ENCODE data around the gene RASSF5. TPM values are rescaled to one million over a fixed set of nuclear protein-coding genes. Genes with fewer than 3 reads are reported as not detected.
"Not testable (repeated sequence)": the region's sequence is repeated elsewhere in the genome, so short reads cannot be mapped to it uniquely, and the experiment has no call there.

The RASSF5 gene
- total RNA-seq, 1 donor from 2014 or later, result 9.3 TPM

GRCh38 chr1:206586501-206587445 lies 79.4 kb downstream of the RASSF5 start:
- peak; percentile 9 for DNase-seq

- DNase-seq, result no peak
These were observed 80.6 kb downstream of the RASSF5 start for GRCh38 chr1:206587904-206588303.

DNA sequence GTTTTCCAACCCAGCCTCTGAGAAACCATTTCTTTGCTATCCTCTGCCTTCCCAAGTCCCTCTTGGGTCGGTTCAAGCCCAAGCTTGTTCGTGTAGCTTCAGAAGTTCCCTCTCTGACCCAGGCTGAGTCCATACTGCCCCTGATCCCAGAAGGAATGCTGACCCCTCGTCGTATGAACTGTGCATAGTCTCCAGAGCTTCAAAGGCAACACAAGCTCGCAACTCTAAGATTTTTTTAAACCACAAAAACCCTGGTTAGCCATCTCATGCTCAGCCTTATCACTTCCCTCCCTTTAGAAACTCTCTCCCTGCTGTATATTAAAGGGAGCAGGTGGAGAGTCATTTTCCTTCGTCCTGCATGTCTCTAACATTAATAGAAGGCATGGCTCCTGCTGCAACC lies 81.2 kb downstream of the RASSF5 start:
- DNase-seq, result no peak

DNA sequence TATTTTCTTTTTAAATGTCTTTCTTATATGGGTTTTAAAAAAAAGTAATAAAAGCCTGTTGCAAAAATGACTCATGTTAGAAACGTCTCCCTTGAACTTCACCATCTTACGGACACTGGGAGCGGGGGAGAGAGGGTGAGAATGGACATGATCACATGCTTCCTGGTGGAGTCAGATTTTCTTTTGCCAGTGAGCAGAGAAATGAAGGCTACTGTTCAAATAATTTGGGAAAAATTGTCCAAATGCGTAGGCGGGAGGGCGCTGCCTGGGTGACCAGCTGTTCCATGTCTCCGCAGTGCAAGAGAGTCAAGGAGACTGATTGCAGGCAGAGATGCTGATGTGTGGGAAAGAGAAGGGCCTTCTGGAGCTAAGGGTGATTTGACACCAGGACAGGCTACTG lies 81.9 kb downstream of the RASSF5 start:
- no peak for DNase-seq

- no peak for DNase-seq
These were observed 82.9 kb downstream of the RASSF5 start for GRCh38 chr1:206590025-206590758.

- no peak for DNase-seq
These were observed 83.9 kb downstream of the RASSF5 start for GRCh38 chr1:206591226-206591625.

DNA sequence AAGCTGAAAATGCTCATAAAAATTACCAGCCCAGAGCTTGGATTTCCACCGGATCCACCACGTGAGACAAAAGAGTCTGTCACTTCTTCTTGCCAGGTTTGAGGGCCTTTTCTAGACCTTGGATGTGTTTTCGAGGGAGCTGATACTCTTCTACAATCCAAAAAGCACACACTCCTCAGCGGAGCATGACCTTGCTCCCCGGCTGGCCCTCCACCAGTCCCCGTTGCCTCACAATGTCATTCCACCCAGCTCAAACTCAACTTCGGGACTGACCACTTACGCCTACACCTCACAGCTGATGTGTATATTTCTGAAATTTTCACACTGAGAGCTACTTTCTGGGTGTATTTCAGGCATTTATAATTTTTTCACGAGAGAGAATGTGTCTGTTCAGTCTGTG lies 84.4 kb downstream of the RASSF5 start:
- no peak for DNase-seq

GRCh38 chr1:206593351-206593925 lies 86.1 kb downstream of the RASSF5 start:
- DNase-seq, result no peak

DNA sequence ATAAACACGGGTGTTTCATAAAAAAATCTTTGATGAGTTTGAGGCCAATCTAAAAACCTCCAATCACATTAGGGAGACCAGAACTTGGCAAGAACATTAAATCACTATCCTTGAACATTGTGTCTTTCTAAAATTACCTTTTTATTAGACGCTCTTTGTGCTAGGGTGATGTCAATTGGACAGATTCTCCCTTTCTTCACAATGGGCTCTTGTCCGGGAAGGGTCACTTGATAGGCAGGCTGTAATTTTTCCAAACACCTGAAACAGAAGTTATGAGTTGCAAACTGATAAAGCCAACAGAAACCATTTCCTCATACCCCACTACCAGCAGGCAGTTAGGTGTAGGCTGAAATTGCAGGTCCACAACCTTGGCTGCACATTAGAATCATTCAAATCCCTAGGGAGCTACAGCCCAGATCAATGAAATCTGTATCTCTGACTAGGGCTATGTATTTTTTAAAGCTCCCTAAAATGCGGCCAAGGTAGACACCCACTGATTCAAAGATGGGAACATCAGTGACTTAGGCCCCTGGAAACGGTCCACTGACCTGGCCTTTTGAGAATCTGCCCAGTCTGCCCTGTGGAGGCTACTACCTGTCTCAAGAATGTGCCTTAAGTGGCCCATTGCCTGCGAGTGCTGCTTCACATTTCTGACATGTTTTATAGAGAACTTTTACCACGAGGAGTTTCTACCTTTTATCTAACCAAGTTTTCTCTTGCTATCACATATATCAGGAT lies 88.4 kb downstream of the RASSF5 start:
- DNase-seq, result no peak

DNA sequence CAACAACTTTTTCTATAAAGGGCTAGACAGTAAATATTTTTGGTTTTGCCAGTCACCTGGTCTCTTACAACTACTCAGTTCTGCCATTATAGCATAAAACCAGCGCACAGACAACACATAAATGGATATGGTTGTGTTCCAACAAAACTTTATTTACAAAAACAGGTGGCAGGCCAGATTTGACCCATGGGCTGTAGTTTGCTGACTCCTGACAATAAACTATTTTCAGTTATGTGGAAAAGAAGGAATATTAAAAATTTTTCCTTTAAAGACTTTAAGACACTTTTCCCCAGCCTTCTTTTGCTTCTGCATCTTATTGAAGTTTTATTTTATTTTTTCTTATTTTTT lies 89.0 kb downstream of the RASSF5 start:
- DNase-seq, result no peak

DNA sequence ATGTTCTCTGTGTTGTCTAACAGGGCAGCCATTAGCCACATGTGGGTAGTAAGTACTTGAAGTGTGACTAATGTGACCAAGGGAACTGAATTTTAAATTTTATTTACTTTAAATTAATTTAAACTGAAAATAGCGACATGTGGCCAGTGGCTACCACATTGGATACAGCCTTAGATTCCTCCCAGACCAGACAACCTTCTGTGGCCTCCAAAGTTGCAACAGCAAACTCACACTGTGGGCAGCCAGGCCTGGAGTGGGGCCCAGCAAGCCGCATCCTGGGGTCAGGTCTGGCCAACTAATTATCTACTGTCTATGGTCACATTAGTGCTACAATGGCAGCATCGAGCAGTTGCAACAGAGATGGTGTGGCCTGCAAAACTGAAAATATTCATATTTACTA lies 93.2 kb downstream of the RASSF5 start:
- no peak for DNase-seq

GRCh38 chr1:206604861-206605260 lies 97.5 kb downstream of the RASSF5 start:
- DNase-seq, result no peak

GRCh38 chr1:206606867-206607266 lies 99.5 kb downstream of the RASSF5 start:
- no peak for DNase-seq

DNA sequence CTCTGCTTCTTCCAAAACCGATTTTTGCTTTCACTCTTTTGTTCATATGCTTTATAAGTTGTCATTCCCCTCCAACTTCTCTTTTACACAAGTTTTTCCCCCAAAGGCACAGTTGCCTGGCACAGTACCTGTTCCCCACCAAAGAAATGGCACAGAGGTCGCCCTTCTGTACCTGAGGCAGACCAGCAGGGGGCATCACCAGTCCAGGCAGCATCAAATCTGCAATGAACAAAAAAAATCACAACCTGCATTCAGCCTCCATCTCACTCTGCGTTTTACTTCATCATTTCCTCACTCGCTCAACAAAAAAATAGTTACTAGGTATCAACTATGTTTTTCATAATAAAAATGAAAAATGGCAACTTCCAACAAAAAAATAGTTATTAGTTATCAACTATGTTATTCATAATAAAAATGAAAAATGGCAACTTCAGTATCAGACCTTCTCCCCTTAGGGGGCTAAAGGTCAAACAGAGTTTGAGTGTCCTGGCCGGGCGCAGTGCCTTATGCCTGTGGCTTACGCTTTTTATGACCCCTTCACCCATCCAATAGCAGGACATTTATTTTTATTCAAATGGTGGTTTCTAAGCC lies 100.9 kb downstream of the RASSF5 start:
- no peak for DNase-seq

DNA sequence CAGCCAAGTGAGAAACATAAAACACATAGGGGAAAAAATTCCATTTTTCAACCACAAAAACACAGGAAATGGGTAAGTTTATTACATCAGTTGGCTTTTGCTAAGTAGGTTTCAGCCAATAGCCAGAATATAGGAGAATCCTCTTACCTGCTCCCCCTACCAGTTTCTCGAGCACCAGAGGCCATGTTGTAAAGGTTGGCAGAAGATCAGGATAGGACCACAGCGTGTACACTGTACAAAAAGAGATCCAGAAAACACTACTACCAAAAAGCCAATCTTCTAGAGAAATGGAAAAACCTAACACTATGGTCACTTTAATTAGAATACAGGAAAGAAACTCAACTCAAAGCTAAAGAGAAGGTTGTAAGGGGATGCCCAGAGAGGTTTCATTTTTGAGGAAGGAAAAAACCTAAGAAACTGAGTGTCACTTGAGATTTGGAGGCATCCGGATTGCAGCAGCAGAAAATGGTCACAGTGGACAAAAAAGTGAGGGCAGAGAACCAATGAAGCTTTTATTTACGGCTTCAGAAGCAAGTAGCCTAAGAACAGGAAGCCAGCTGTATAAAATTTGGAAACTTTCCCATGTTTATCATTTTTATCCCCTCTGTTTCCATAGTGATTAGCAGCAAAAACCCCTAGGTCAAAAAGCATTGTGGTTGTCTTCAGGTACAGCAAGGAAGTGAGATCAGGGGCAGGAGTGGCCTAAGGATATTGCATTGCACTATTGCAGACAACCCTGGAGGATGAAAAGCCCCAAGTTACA lies 102.1 kb downstream of the RASSF5 start:
- no peak for DNase-seq

- DNase-seq, result peak; percentile 92
These were observed 105.0 kb downstream of the RASSF5 start, which contains the start of gene EIF2D for GRCh38 chr1:206612129-206612876. TSS of gene EIF2D (minus strand) at chr1:206612465. CDS start at chr1:206612342, 123 bp downstream.

DNA sequence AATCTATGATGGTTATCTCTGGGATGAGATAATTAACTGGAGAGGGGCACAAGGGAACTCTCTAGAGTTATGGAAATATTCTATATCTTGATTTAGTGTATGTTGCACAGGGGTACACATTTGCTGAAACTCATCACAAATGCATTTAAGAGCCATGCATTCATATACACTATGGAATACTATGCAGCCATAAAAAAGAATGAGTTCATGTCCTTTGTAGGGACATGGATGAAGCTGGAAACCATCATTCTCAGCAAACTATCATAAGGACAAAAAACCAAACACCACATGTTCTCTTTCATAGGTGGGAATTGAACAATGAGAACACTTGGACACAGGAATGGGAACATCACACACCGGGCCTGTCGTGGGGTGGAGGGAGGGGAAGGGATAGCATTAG lies 119.1 kb downstream of the RASSF5 start:
- DNase-seq, result not testable (repeated sequence)

GRCh38 chr1:206628916-206629315 lies 121.6 kb downstream of the RASSF5 start:
- no peak for DNase-seq

DNA sequence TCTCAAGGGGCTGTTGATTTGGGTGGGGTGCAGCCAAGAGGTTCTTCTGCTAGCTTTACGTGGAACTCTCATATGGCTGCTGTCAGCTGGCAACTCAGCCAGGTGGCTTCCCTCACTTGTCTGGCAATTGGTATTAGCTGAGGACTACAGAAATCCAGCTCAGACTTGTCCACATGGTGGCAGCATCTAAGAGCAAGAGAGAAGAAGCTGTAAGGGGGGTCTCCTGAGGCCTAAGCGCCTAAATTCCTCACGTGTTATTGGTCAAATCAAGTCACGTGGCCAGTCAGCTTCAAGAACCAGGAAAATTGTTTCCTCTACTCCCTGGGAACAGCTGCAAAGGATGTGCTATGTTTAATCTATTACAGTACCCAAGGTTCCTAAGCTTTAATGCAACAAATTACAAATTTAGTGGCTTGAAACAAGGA lies 123.8 kb downstream of the RASSF5 start:
- DNase-seq, result peak; percentile 79

DNA sequence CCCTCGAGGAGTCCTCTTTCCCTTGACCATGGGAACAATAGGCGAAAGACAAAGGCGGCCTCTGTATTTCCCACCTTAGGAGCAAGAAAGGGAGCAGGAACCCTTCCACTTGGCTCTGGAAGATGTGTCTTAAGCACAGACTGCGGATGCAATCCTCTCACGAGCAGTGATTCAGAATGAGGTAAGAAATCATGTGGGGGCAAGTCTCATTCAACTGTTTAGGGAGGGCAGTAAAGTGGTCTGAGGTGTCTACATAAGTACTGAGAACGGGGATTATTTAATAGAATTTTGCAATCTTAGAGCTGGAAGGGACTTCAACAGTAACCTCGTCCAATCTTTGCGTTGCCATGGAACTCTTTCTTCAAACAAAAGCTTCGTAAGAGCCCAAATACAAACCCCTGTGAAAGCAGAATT lies 126.4 kb downstream of the RASSF5 start:
- DNase-seq, result peak; percentile 38

Data from skin of body (tissue), 2 donors.